ENCODE measurements around the gene CELF3.

CELF3 gene

GRCh38 chr1:151720974-151721787, 4.6 kb upstream of the CELF3 start, which contains the start of gene RIIAD1:
TSS of gene RIIAD1 (plus strand) at chr1:151721522. CDS start at chr1:151721537, 15 bp downstream.
- DNase-seq (ENCODE audit: low read depth, low spot score), result no peak

- no peak for DNase-seq (ENCODE audit: low read depth, low spot score)
These were observed 4.0 kb upstream of the CELF3 start for GRCh38 chr1:151720554-151720953.

- no peak for DNase-seq (ENCODE audit: low read depth, low spot score)
These were observed 3.5 kb upstream of the CELF3 start for GRCh38 chr1:151720125-151720524.

- DNase-seq (ENCODE audit: low read depth, low spot score), result no peak
These were observed 2.1 kb upstream of the CELF3 start for GRCh38 chr1:151718666-151719065.

- DNase-seq (ENCODE audit: low read depth, low spot score), result no peak
These were observed 1.4 kb upstream of the CELF3 start for GRCh38 chr1:151718011-151718431.

GRCh38 chr1:151716405-151716762, 219 bp downstream of the CELF3 start:
- DNase-seq (ENCODE audit: low read depth, low spot score), result no peak

GRCh38 chr1:151715726-151716404, 738 bp downstream of the CELF3 start:
- no peak for DNase-seq (ENCODE audit: low read depth, low spot score)

- DNase-seq (ENCODE audit: low read depth, low spot score), result no peak
These were observed 1.5 kb downstream of the CELF3 start for GRCh38 chr1:151714820-151715725.

- no peak for DNase-seq (ENCODE audit: low read depth, low spot score)
These were observed 2.7 kb downstream of the CELF3 start for GRCh38 chr1:151713874-151714273.

- no peak for DNase-seq (ENCODE audit: low read depth, low spot score)
These were observed 3.6 kb downstream of the CELF3 start for GRCh38 chr1:151713044-151713443.

- no peak for DNase-seq (ENCODE audit: low read depth, low spot score)
These were observed 4.7 kb downstream of the CELF3 start for GRCh38 chr1:151711951-151712350.

GRCh38 chr1:151711044-151711800, 5.4 kb downstream of the CELF3 start:
- DNase-seq (ENCODE audit: low read depth, low spot score), result no peak

- no peak for DNase-seq (ENCODE audit: low read depth, low spot score)
These were observed 6.3 kb downstream of the CELF3 start for GRCh38 chr1:151710187-151710840.

GRCh38 chr1:151708891-151709290, 7.7 kb downstream of the CELF3 start:
- DNase-seq (ENCODE audit: low read depth, low spot score), result no peak

GRCh38 chr1:151707541-151708065, 9.0 kb downstream of the CELF3 start:
- DNase-seq (ENCODE audit: low read depth, low spot score), result no peak

- no peak for DNase-seq (ENCODE audit: low read depth, low spot score)
These were observed 9.9 kb downstream of the CELF3 start for GRCh38 chr1:151706464-151707415.

GRCh38 chr1:151705753-151706463, 10.7 kb downstream of the CELF3 start:
- no peak for DNase-seq (ENCODE audit: low read depth, low spot score)

- DNase-seq (ENCODE audit: low read depth, low spot score), result no peak
These were observed 11.5 kb downstream of the CELF3 start for GRCh38 chr1:151705146-151705545.

GRCh38 chr1:151704246-151704645, 12.4 kb downstream of the CELF3 start:
- DNase-seq (ENCODE audit: low read depth, low spot score), result no peak
